Endothelial cell of umbilical vein (primary cell): ENCODE measurements around the gene HSD17B8. TPM values are rescaled to one million over a fixed set of nuclear protein-coding genes. Genes with fewer than 3 reads are reported as not detected.

Experiments
- BruUV-seq: library from RNA; stranded (reverse); fragments of 400-500 nt; replicated peaks from 2 replicates; lab custom pipeline; 2021; lab: Mats Ljungman, UMichigan
- CTCF ChIA-PET: fragments of 300-600, 350-600 bp; sonication (Branson Sonifier 250); formaldehyde crosslinking; loops from one replicate; lab custom pipeline; 2021; ENCODE audit warnings: antibody characterized with exemption, inconsistent platforms; lab: Charles Lee
- POLR2A ChIA-PET: fragments of 300-600, 350-600 bp; sonication (Branson Sonifier 250); formaldehyde crosslinking; loops from one replicate; lab custom pipeline; 2021; ENCODE audit warnings: antibody characterized with exemption, inconsistent platforms; lab: Charles Lee
- DNase-seq: peaks from one replicate; pipeline ENCODE4 v3.0.0-alpha.2; 2011; ENCODE audit warnings: low read depth, low spot score
- FAIRE-seq: peaks from 2 replicates; lab custom pipeline; 2011; peaks lifted over from hg19 to GRCh38; lab: Jason Lieb, UNC
- H2AFZ ChIP-seq: 2 replicates; pipeline ENCODE4 v1.6.0; 2012; ENCODE audit warnings: low read depth, low read length, control low read depth, inconsistent platforms
- H3K27ac ChIP-seq: 2 replicates; pipeline ENCODE4 v1.5.1; 2011; ENCODE audit warnings: low read depth, mild to moderate bottlenecking, control low read depth, low read length, moderate library complexity; ENCODE audit not compliant: insufficient read depth
- H3K27me3 ChIP-seq, 2 experiments: 2 replicates each; pipeline versions ENCODE4 v1.6.0 to v1.6.1; 2011; ENCODE audit warnings: low read length in 2 of 2, mixed read lengths in 1 of 2; ENCODE audit not compliant: control insufficient read depth in 2 of 2, insufficient read depth in 2 of 2
- H3K36me3 ChIP-seq, 2 experiments: 2 replicates in 1 of 2; 3 replicates in 1 of 2; pipeline ENCODE4 v1.5.1; 2011; ENCODE audit warnings: low read length in 2 of 2, mild to moderate bottlenecking in 1 of 2, moderate library complexity in 1 of 2; ENCODE audit not compliant: control insufficient read depth in 2 of 2, insufficient read depth in 2 of 2; ENCODE audit errors: extremely low read depth in 1 of 2
- H3K4me1 ChIP-seq: 3 replicates; pipeline ENCODE4 v1.5.1; 2011; ENCODE audit warnings: mild to moderate bottlenecking, low read length; ENCODE audit not compliant: control insufficient read depth, insufficient read depth; ENCODE audit errors: extremely low read depth
- H3K4me2 ChIP-seq: 2 replicates; pipeline ENCODE4 v1.6.1; 2011; ENCODE audit warnings: low read length, control low read depth, mixed read lengths; ENCODE audit not compliant: insufficient read depth
- H3K4me3 ChIP-seq, 3 experiments: fragments of 200-600 bp in 1 of 3; sonication (generic), shearing (Covaris generic) in 1 of 3; replicated peaks in 1 of 3; 2 replicates each; pipeline ENCODE4 v1.5.1; 2011 to 2016; ENCODE audit warnings: control low read depth in 3 of 3, low read length in 3 of 3, mild to moderate bottlenecking in 2 of 3, inconsistent platforms in 1 of 3, low read depth in 1 of 3, moderate library complexity in 1 of 3; ENCODE audit not compliant: insufficient read depth in 1 of 3
- H3K79me2 ChIP-seq: 2 replicates; pipeline ENCODE4 v1.6.0; 2012; ENCODE audit warnings: low read length, inconsistent platforms; ENCODE audit not compliant: control insufficient read depth, insufficient read depth
- H3K9ac ChIP-seq: replicated peaks from 2 replicates; pipeline ENCODE3; 2011; ENCODE audit warnings: low read length, control low read depth; ENCODE audit not compliant: insufficient read depth; ENCODE audit errors: extremely low read depth
- H3K9me1 ChIP-seq: replicated peaks from 3 replicates; pipeline ENCODE4 v1.6.0; 2011; ENCODE audit warnings: mild to moderate bottlenecking, low read length; ENCODE audit not compliant: control insufficient read depth, insufficient read depth; ENCODE audit errors: extremely low read depth
- H3K9me3 ChIP-seq: replicated peaks from 2 replicates; pipeline ENCODE4 v1.5.1; 2012; ENCODE audit warnings: low read length, inconsistent platforms; ENCODE audit not compliant: control insufficient read depth, insufficient read depth
- H4K20me1 ChIP-seq: replicated peaks from 2 replicates; pipeline ENCODE3; 2011; ENCODE audit warnings: mild to moderate bottlenecking, low read length; ENCODE audit not compliant: control insufficient read depth, insufficient read depth; ENCODE audit errors: extremely low read depth
- CTCF ChIP-seq, 2 donors: IDR thresholded peaks; 1 replicate in 1 of 2; 2 replicates in 1 of 2; pipeline ENCODE4 v1.5.1; 2011; ENCODE audit warnings: low read length in 2 of 2, mild to moderate bottlenecking in 2 of 2, moderate library complexity in 2 of 2, control low read depth in 1 of 2, inconsistent platforms in 1 of 2, low read depth in 1 of 2; ENCODE audit not compliant: insufficient read depth in 1 of 2; ENCODE audit errors: extremely low read depth in 1 of 2
- EZH2 ChIP-seq: IDR thresholded peaks from 2 replicates; pipeline ENCODE4 v1.6.1; 2012; ENCODE audit warnings: borderline replicate concordance, low read depth, mild to moderate bottlenecking, moderate library complexity, low read length, inconsistent platforms; ENCODE audit not compliant: severe bottlenecking
- FOS ChIP-seq: IDR thresholded peaks from 2 replicates; pipeline ENCODE4 v1.6.1; 2011; ENCODE audit warnings: mild to moderate bottlenecking, low read length, moderate library complexity, borderline replicate concordance; ENCODE audit not compliant: insufficient read depth
- GATA2 ChIP-seq: IDR thresholded peaks from 2 replicates; pipeline ENCODE4 v1.7.0; 2011; ENCODE audit warnings: low read depth, mild to moderate bottlenecking, moderate library complexity, mixed read lengths, low read length; ENCODE audit not compliant: insufficient read length, insufficient read depth
- JUN ChIP-seq: IDR thresholded peaks from 2 replicates; pipeline ENCODE4 v1.6.1; 2011; ENCODE audit warnings: borderline replicate concordance, low read depth; ENCODE audit not compliant: insufficient read length, insufficient read depth
- MAX ChIP-seq: IDR thresholded peaks from 2 replicates; pipeline ENCODE4 v1.6.1; 2011; ENCODE audit not compliant: insufficient read depth, insufficient read length
- POLR2A ChIP-seq: IDR thresholded peaks from 2 replicates; pipeline ENCODE4 v1.6.1; 2012; ENCODE audit warnings: low read depth, mild to moderate bottlenecking, control low read depth, low read length
- POLR2AphosphoS5 ChIP-seq: IDR thresholded peaks from 2 replicates; pipeline ENCODE4 v1.6.1; 2012; ENCODE audit warnings: low read depth, mild to moderate bottlenecking, control low read depth, low read length, moderate library complexity; ENCODE audit not compliant: insufficient read depth
- dilution Hi-C: fragments of 300-500 bp; cut with MboI; formaldehyde crosslinking; loops from one replicate; pipeline ENCODE4 v1.15.0; 2019; ENCODE audit warnings: low sequenced_read_pairs; ENCODE audit not compliant: extremely low pct_ligation_motif_present
- intact Hi-C: fragments of 100-400 bp; cut with micrococcal nuclease; formaldehyde crosslinking; loops from one replicate; pipeline ENCODE4 v1.10.0; 2022
- polyA plus RNA-seq, 4 experiments: library from polyadenylated mRNA; depleted of rRNA in 3 of 4; stranded (reverse) in 3 of 4; unstranded in 1 of 4; fragments of >200 nt; gene quantifications; 2 replicates each; pipeline versions ENCODE4 v1.2.1 to v1.2.3, GENCODE V29; 2011 to 2012; ENCODE audit warnings: missing spikeins in 1 of 4
- total RNA-seq: library from RNA; stranded (reverse); gene quantifications from 2 replicates; pipeline ENCODE4 v1.2.3, GENCODE V29; 2021

HSD17B8 gene
- total and polyA plus RNA-seq, 2 donors (not counting 3 experiments of a cell fraction or from before 2014, with no cell fraction given), result 4.0 to 8.2 TPM

- CTCF ChIA-PET, result interaction anchor here (1.3 kb wide), 1 partner anchor 28 kb away, joined by 3 read pairs; no protein-coding TSS in a partner anchor
- no peak for TF ChIP-seq CTCF (IDR thresholded peaks at IDR 0.05; ENCODE audit: extremely low read depth in 1 of 2, insufficient read depth in 1 of 2, low read depth in 1 of 2, low read length in 2 of 2)
- no peak for TF ChIP-seq GATA2
- TF ChIP-seq POLR2AphosphoS5, result no peak
- TF ChIP-seq POLR2A, result no peak
- TF ChIP-seq EZH2, result no peak
- TF ChIP-seq MAX, result no peak
- TF ChIP-seq JUN, result no peak
- no peak for TF ChIP-seq FOS
- no peak overlapping the region for H3K4me2 ChIP-seq
- no peak overlapping the region for H2AFZ ChIP-seq
- H3K79me2 ChIP-seq, result no peaks in the 10 kb centered on the region
- no peak overlapping the region for H3K4me3 ChIP-seq
- H3K9ac ChIP-seq, result no peak overlapping the region
- intact Hi-C loops, result no loop called here
- H3K4me1 ChIP-seq, result no peaks in the 10 kb centered on the region
- FAIRE-seq (no peak), DNase-seq (no peak)
- H3K9me1 ChIP-seq, result no peaks in the 10 kb centered on the region
- H3K36me3 ChIP-seq, result no peaks in the 10 kb centered on the region
- no peaks in the 10 kb centered on the region for H3K27me3 ChIP-seq
- H3K27ac ChIP-seq, result no peak overlapping the region
- no peaks in the 10 kb centered on the region for H3K9me3 ChIP-seq
- dilution Hi-C loops, result no loop called here
- POLR2A ChIA-PET, result no interaction called here
- BruUV-seq, result no TSS peak
- H4K20me1 ChIP-seq, result no peaks in the 10 kb centered on the region
These were observed 34.9 kb upstream of the HSD17B8 start for GRCh38 chr6:33169291-33170175.
